Stimulated activated naive CD8-positive, alpha-beta T cell treated with anti-CD3 and anti-CD28 coated beads, Interleukin-15, Interleukin-2, amounts not matched to agents 100 ng/mL and 50 ng/mL, for 24 hours (primary cell): ENCODE results near the gene ATP4B.
"Not testable (repeated sequence)": the region's sequence is repeated elsewhere in the genome, so short reads cannot be mapped to it uniquely, and the experiment has no call there.

Experiments used
- H3K27ac Mint-ChIP-seq: one replicate; pipeline ENCODE4 v1.8.0; 2021; ENCODE audit warnings: mild to moderate bottlenecking, mixed read lengths
- H3K27me3 Mint-ChIP-seq: one replicate; pipeline ENCODE4 v1.8.0; 2021; ENCODE audit warnings: mixed read lengths
- H3K36me3 Mint-ChIP-seq: one replicate; pipeline ENCODE4 v1.8.0; 2021; ENCODE audit warnings: low read depth, mixed read lengths
- H3K4me1 Mint-ChIP-seq: one replicate; pipeline ENCODE4 v1.8.0; 2021; ENCODE audit warnings: low read depth, mixed read lengths
- H3K4me3 Mint-ChIP-seq: one replicate; pipeline ENCODE4 v1.8.0; 2021; ENCODE audit warnings: mild to moderate bottlenecking, mixed read lengths
- H3K9me3 Mint-ChIP-seq: one replicate; pipeline ENCODE4 v1.8.0; 2021; ENCODE audit warnings: mixed read lengths

The ATP4B gene

GRCh38 chr13:113627136-113627535 lies 30.9 kb downstream of the ATP4B start:
- Mint-ChIP-seq H3K4me3 (no peak overlapping the region), H3K27me3 (no peaks in the 10 kb centered on the region), H3K27ac (no peak overlapping the region), H3K4me1 (peaks cover 7% of the 10 kb centered on the region), H3K36me3 (peaks cover 82% of the 10 kb centered on the region), H3K9me3 (no peaks in the 10 kb centered on the region)

- no peak overlapping the region for H3K27ac Mint-ChIP-seq
- no peak overlapping the region for H3K4me3 Mint-ChIP-seq
- peaks cover 79% of the 10 kb centered on the region for H3K36me3 Mint-ChIP-seq
- peaks cover 5% of the 10 kb centered on the region for H3K4me1 Mint-ChIP-seq
- no peaks in the 10 kb centered on the region for H3K27me3 Mint-ChIP-seq
- H3K9me3 Mint-ChIP-seq = no peaks in the 10 kb centered on the region
These were observed 31.9 kb downstream of the ATP4B start for GRCh38 chr13:113625965-113626721.

GRCh38 chr13:113624640-113625304 lies 33.2 kb downstream of the ATP4B start:
- H3K27me3 Mint-ChIP-seq, H3K9me3 Mint-ChIP-seq, H3K4me3 Mint-ChIP-seq, H3K4me1 Mint-ChIP-seq, H3K27ac Mint-ChIP-seq: not testable (repeated sequence)
- H3K36me3 Mint-ChIP-seq = peaks cover 71% of the 10 kb centered on the region

- no peak overlapping the region for H3K27ac Mint-ChIP-seq
- H3K4me1 Mint-ChIP-seq = no peaks in the 10 kb centered on the region
- H3K9me3 Mint-ChIP-seq = no peaks in the 10 kb centered on the region
- H3K4me3 Mint-ChIP-seq = no peak overlapping the region
- H3K36me3 Mint-ChIP-seq = peaks cover 65% of the 10 kb centered on the region
- no peaks in the 10 kb centered on the region for H3K27me3 Mint-ChIP-seq
These were observed 33.8 kb downstream of the ATP4B start for GRCh38 chr13:113624235-113624587.

- Mint-ChIP-seq H3K27ac (no peak overlapping the region), H3K36me3 (peaks cover 63% of the 10 kb centered on the region), H3K4me3 (no peak overlapping the region), H3K27me3 (no peaks in the 10 kb centered on the region), H3K9me3 (no peaks in the 10 kb centered on the region), H3K4me1 (no peaks in the 10 kb centered on the region)
These were observed 34.3 kb downstream of the ATP4B start for GRCh38 chr13:113623491-113624234.

GRCh38 chr13:113622791-113623490 lies 35.1 kb downstream of the ATP4B start:
- Mint-ChIP-seq H3K36me3 (peaks cover 66% of the 10 kb centered on the region), H3K27me3 (no peaks in the 10 kb centered on the region)

GRCh38 chr13:113621986-113622550 lies 35.9 kb downstream of the ATP4B start:
- not testable (repeated sequence) for H3K9me3 Mint-ChIP-seq, H3K4me1 Mint-ChIP-seq, H3K27me3 Mint-ChIP-seq, H3K4me3 Mint-ChIP-seq
- Mint-ChIP-seq H3K36me3 (peaks cover 61% of the 10 kb centered on the region), H3K27ac (peak overlapping the region; percentile 47)

More at GRCh38 chr13:113622791-113623490, 35.1 kb downstream of the ATP4B start:
- Mint-ChIP-seq H3K27ac (no peak overlapping the region), H3K9me3 (no peaks in the 10 kb centered on the region), H3K4me1 (no peaks in the 10 kb centered on the region), H3K4me3 (no peak overlapping the region)

GRCh38 chr13:113621498-113621897 lies 36.5 kb downstream of the ATP4B start:
- not testable (repeated sequence) for H3K27me3 Mint-ChIP-seq, H3K4me1 Mint-ChIP-seq, H3K9me3 Mint-ChIP-seq, H3K4me3 Mint-ChIP-seq, H3K27ac Mint-ChIP-seq
- H3K36me3 Mint-ChIP-seq = peaks cover 60% of the 10 kb centered on the region

- H3K4me1 Mint-ChIP-seq = peaks cover 8% of the 10 kb centered on the region
- H3K4me3 Mint-ChIP-seq = no peak overlapping the region
- peaks cover 58% of the 10 kb centered on the region for H3K36me3 Mint-ChIP-seq
- no peaks in the 10 kb centered on the region for H3K27me3 Mint-ChIP-seq
- H3K27ac Mint-ChIP-seq = no peak overlapping the region
- no peaks in the 10 kb centered on the region for H3K9me3 Mint-ChIP-seq
These were observed 37.0 kb downstream of the ATP4B start for GRCh38 chr13:113621046-113621445.

GRCh38 chr13:113620036-113620796 lies 37.8 kb downstream of the ATP4B start:
- Mint-ChIP-seq H3K4me1 (peaks cover 8% of the 10 kb centered on the region), H3K27me3 (no peaks in the 10 kb centered on the region), H3K36me3 (peaks cover 56% of the 10 kb centered on the region), H3K4me3 (no peak overlapping the region), H3K27ac (no peak overlapping the region), H3K9me3 (no peaks in the 10 kb centered on the region)

GRCh38 chr13:113618455-113618854 lies 39.5 kb downstream of the ATP4B start:
- peaks cover 38% of the 10 kb centered on the region for H3K36me3 Mint-ChIP-seq
- no peak overlapping the region for H3K27ac Mint-ChIP-seq

GRCh38 chr13:113617961-113618360 lies 40.0 kb downstream of the ATP4B start:
- H3K27ac Mint-ChIP-seq = no peak overlapping the region

More at GRCh38 chr13:113618455-113618854, 39.5 kb downstream of the ATP4B start:
- no peaks in the 10 kb centered on the region for H3K27me3 Mint-ChIP-seq
- H3K4me3 Mint-ChIP-seq = no peak overlapping the region
- H3K4me1 Mint-ChIP-seq = peaks cover 8% of the 10 kb centered on the region
- H3K9me3 Mint-ChIP-seq = no peaks in the 10 kb centered on the region

GRCh38 chr13:113616991-113617749 lies 40.8 kb downstream of the ATP4B start:
- Mint-ChIP-seq H3K4me3 (no peak overlapping the region), H3K36me3 (peaks cover 28% of the 10 kb centered on the region), H3K27me3 (no peaks in the 10 kb centered on the region), H3K4me1 (peaks cover 14% of the 10 kb centered on the region), H3K9me3 (no peaks in the 10 kb centered on the region), H3K27ac (no peak overlapping the region)

More at GRCh38 chr13:113617961-113618360, 40.0 kb downstream of the ATP4B start:
- Mint-ChIP-seq H3K9me3 (no peaks in the 10 kb centered on the region), H3K27me3 (no peaks in the 10 kb centered on the region), H3K4me1 (peaks cover 8% of the 10 kb centered on the region), H3K4me3 (no peak overlapping the region), H3K36me3 (peaks cover 36% of the 10 kb centered on the region)
